G401.6 (cell line): Measurements from ENCODE around the gene ZFP36L1.
"Not testable (repeated sequence)": the region's sequence is repeated elsewhere in the genome, so short reads cannot be mapped to it uniquely, and the experiment has no call there.

Source experiments
- FAIRE-seq: peaks from 2 replicates; lab custom pipeline; 2012; peaks lifted over from hg19 to GRCh38; lab: Jason Lieb, UNC

The ZFP36L1 gene

GRCh38 chr14:68784226-68784910, 8.5 kb downstream of the ZFP36L1 start:
- FAIRE-seq, result no peak

- FAIRE-seq, result no peak
Observed at GRCh38 chr14:68783408-68784225, 9.2 kb downstream of the ZFP36L1 start.

DNA sequence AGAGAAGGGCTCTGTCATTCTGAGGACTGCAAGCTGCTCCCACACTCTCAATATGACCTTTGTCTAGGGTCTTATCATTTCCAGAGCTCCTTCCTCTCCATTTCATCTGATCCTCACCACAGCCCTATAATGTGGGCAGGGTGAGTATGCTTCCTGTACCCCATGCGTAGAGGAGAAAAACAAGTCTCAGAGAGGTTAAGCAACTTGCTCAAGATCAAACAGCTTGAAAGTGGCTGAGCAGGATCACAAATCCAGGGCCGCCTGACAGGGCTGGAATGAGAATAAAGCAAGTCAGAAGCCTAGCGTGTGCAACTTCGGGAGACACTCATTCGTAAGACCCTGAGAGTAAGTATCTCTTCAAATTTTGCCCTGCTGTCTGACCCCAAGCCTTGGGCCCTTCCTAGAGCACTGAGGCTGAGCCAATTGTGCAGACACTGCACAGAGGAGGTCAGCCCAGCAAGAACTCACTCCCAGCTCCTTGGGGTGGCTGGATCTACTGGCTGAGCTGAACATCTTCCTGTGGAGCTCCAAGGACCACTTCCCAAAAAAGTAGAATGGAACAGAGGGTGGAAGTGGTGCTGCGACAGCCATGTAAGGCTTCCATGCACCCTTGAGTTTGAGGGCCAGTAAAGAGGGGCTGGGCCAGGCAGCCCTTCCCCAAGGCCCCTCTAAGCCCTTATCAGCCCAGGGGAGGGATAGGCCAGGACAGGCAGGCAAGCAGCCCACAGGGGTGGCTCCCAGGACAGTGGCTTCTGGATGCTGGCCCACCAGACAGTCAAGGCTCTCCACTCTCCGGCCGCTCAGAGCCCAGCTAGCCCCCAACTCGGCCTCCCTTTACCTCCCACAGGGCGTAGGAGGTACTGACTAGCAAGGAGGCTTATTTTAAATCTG, 10.5 kb downstream of the ZFP36L1 start:
- no peak for FAIRE-seq

- no peak for FAIRE-seq
Observed at GRCh38 chr14:68781161-68782021, 11.5 kb downstream of the ZFP36L1 start.

GRCh38 chr14:68780358-68781160, 12.3 kb downstream of the ZFP36L1 start:
- FAIRE-seq, result peak; percentile 67

DNA sequence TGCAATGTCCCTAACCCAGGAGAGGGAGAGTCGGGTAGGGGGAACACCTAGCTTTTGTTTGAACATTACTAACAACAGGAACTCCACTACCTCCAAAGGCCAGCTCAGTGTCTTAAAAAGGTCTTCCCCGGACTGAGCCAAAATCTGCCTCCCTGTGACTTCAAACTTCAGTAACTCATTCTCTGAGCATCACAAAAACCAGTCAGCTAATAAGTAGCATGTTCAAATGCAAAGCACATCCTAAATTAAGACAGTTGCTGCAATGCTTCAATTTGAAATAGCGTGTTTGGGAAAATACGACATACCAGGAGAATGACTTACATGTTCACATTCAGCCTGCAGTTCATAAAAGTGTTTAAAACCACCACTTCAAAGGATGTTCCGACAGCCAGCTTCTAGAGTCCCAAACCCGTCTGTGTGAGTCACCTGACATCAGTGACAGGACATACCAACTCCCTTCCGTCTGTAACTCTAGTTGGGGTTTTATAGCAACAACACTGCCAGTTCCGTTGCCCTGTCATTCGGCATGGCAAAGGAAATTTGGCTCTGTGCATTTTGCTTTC, 13.0 kb downstream of the ZFP36L1 start:
- no peak for FAIRE-seq

- no peak for FAIRE-seq
Observed at GRCh38 chr14:68777644-68778043, 15.2 kb downstream of the ZFP36L1 start.

DNA sequence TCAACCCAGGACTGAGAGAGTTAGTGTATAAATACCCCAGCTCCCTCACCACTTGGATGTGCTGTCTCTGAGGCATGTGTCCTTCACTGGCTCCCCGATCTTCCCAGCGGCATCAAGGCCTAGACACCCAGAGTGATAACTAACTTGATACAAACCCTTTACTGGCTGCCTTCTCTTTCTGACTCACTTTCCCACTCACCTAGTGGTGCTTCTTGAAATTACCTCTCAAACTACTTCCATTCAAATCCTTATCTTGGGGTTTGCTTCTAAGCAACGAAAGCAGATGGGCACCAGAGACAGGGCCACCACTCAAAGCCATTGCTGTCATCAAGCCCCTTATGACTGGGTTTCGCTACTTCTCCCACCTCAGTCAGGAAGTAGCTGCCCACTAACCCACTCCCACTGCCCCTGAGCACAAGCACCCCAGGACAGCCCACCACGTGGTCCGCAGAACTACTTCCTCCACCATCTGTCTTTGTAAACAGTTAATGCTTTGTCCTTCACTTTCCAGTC, 17.2 kb downstream of the ZFP36L1 start:
- FAIRE-seq, result no peak

DNA sequence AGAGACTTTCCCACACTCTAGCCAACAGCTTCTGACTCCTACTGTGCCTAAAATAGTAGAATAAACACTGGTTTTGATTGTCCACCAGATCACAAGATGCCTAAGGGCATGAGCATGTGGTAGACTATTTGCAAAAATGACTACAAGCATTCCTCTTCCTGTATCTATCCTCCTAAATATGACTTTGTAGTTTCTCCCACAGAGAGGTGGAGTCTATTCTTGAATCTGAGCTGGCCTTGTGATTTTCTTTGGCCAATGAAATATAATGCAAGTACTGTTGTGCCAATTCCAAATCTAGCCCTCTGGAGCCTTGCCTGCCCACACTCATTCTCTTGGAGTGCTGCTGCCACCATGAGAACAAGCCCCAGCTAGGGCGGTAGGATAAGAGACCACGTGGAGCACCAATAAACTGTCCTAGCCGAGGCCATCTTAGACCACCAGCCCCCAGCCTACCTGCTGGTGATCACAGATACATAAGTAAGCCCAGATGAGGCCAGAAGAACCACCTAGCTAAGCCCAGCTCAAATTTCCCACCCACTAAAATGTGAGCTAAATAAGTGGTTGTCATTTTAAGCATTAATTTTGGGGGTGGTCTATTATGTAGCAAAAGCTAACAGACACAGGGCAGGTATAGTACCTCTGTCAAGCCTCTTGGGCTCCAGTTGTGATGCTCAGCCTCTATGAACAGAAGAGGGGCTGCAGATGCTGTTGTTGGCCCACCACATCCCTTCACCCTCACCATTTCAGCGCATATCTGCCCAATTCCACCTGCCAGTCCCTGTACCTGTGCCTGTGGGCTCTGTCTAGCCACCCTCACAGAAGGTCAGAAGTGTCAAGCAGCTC, 17.9 kb downstream of the ZFP36L1 start:
- FAIRE-seq, result no peak

DNA sequence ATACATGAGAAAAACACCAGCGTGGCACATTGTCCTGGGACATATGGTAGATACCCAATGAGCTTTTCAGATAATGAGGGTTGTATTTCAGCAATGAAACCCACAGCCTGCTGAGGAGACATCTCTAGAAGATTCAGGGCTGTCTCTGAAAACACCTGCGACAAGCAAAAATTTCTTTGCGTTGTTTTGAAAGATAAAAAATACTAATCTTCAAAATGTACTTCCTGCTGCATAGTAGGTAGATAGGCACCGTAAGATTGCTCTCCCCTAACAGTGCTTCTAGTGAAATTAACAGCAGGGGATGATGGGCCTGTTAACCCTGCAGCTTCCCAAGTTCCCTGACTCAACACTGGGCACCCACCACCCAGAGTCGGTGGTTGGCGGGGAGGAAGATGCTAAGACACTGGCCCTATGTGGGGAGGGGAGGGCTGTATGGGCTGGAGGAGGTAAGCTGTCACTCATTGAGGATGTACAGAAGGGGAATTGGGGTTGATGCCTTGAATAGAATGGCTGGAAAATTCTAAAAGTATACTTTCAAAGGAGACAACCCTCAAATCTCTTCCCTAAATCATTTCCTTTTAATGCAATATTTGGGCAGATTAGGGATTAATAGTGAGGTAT, 20.0 kb downstream of the ZFP36L1 start:
- FAIRE-seq, result no peak

DNA sequence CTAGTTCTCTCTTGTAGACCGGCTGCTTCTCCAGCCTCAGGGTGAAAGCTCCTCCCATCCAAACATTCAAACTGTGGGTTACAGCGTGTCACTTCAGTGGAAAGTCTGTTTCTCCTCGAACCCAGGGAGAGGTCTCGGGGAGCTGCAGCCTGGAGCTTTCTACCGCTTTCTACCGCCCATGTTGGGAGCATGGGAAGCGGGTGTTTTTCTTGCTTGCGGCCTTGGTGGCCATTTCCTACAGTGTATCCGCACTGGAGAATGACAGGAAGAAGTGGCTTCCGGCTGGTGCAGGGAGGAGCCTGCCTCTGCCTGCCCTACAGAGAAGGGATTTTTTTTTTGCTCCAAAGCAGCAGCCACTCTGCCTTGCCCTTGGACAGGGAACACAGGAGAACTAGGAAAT, 21.2 kb downstream of the ZFP36L1 start:
- no peak for FAIRE-seq

DNA sequence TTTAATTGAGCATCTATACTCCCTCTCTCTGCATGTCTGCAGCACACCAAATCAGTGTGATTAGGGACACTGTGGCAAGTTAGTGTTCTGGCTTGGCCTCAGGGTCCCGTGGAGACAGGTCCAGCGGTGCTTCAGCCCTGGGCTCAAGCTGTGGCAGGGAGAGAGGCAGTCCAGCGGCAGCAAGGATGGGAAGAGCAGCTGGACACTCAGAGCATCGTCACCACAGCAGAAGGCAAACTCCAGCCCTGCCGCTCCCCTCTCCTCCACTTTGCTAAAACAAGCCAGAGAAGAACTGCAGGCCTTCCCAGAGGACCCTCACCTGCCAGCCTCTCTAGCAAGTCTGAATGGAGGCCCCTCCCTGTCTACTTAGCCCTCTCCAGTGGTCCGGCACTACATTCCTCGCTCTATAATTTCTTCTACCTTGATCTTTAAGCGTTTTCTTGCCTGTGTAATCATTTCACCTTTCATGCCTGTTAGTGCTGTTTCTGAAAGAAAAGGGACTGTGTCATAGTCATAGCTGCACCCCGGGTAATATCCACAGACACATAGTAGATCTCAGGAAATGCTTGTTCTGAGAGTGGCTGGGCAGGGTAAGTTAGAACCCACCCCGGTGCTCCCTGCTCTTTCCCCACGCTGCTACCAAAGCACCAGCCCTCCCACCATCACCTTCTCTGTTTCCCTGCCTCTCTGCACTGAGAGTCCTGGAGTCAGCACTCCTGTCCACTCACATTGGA, 22.1 kb downstream of the ZFP36L1 start:
- no peak for FAIRE-seq

DNA sequence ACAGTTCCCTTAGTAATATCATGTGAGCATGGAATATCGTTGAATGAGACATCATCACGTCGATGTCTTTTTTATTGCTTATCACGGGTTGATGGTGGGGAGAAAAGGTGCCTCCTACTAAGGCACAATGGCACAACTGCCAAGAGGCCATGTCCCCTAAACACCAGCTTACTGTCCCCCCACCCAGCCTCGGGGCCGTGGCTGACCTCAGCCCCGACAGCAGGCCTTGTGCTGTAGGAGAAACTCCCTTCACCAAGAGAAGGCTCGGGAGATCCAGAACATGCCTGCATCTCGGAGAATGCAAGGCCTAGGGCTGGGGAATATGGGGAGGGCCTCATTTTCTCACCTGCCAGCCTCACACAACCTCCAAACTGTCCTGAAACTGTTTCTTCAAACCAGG, 22.8 kb downstream of the ZFP36L1 start:
- FAIRE-seq, result no peak

DNA sequence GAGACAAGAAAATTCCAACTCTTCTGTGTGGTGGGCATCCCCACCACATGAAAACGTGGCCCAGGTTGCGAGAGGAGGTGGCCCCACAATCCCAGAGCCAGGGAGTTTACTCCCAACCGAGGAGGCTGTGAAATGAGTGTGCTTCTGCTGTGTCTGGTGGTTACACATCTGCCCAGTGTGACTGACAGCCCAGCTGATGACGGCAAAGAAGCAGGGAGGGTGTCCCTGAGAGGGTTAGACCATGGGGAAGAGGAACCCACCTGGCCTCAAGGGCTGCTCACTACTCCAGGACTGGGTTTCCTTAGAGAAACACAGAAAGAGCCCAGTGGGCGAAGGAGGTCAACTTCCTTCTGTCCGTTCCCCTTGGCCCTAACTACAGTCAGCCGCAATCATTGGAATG, 24.6 kb downstream of the ZFP36L1 start:
- FAIRE-seq, result no peak

DNA sequence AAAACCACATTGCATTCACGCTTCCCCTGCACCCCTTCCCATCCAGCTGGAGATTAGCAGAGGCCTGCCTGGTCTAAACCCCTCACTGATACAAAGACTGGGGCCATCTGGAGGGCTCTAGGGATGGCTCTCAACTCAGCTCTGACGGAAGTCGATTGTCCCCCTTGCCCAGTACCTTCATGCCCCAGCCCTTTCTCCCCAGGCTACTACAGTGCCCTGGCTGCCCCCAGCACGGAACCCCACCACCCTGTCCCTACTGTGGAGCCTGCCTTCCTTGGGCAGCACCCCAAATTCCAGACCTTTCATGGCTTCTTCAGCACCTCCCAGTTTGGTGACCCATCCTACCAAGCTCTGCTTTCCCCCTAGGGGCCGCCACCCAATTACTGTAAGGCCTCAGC, 25.6 kb downstream of the ZFP36L1 start:
- FAIRE-seq, result no peak

DNA sequence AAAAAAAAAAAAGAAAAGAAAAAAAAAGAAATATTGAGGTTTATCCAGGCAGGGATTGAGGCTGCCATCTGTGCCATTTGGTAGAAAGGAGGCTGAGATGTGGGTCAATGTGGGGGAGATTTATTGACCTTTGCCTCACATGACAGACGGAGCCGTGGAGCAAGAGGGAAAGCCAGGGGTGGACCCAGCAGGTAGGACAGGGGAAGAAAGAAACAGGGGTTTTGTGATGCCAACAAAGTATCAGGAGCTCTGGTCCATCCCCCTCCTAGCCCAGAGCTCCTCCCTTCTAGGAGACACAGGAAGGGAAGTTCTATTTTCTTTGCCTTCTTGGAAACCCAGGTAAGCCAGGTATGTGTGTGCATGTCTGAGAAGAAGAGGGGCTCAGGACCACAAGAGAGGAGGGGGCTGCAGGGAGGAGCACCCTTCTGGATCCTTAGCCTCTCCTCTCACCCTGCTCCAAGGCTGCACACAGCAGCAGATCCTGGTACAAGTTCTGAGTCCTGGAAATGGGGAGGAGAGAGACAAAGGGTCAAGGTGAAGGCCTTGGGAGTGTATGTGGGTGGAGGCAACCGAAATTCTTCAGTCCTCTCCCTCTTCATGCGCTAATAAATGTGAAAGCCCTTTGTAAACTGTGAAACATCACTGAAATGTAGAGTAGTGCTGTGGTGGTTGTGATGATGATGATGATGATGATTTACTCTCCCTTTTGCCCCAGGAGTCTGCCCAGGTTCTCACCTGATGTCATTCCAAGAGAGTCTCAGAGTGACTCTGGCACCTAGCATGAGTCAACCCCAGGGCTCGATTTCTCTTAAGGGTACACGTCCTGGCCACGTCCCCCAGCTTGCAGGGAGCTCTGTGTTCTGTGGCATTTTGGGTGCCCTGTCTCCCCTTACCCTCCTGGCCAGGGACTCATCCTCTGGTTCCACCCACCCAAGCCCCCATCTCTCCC, 26.3 kb downstream of the ZFP36L1 start:
- no peak for FAIRE-seq

DNA sequence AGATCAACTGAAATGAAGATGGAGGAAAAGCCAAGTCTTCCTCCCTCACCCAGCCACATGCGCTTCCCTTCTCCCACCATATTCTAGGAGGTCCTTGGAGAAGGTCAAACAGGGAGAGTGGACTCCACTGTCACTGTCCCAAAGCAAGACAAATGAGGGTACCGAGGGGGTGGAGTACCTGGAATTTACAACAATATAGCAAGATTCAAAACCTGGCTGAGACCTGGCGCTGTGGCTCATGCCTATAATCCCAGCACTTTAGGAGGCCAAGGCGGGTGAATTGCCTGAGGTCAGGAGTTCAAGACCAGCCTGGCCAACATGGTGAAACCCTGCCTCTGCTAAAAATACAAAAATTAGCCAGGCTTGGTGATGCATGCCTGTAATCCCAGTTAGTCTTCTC, 29.0 kb downstream of the ZFP36L1 start:
- FAIRE-seq, result not testable (repeated sequence)
